HEK293 (cell line): ENCODE results near the gene MSH5.
A peak's percentile ranks its signal among the peaks of the same experiment; 100 is the strongest.

Source experiments
- GLI2 ChIP-seq: fragments of 450-650 bp; formaldehyde crosslinking; IDR thresholded peaks from 2 replicates; pipeline ENCODE4; 2017; ENCODE audit warnings: missing biosample characterization, missing genetic modification characterization, low read depth, borderline replicate concordance
- HOXC10 ChIP-seq: sonication (generic); formaldehyde crosslinking; IDR thresholded peaks from 2 replicates; pipeline ENCODE4 v1.8.1; 2023; ENCODE audit warnings: mild to moderate bottlenecking, missing genetic modification reagents
- KLF10 ChIP-seq: fragments of 450-650 bp; IDR thresholded peaks from 2 replicates; pipeline ENCODE4 v1.5.1; 2018; ENCODE audit warnings: missing biosample characterization, mild to moderate bottlenecking, missing genetic modification characterization
- OSR2 ChIP-seq: fragments of 450-650 bp; formaldehyde crosslinking; IDR thresholded peaks from 2 replicates; pipeline ENCODE4 v1.5.1; 2016; ENCODE audit warnings: missing biosample characterization, missing genetic modification characterization
- PRDM4 ChIP-seq: fragments of 450-650 bp; formaldehyde crosslinking; IDR thresholded peaks from 2 replicates; pipeline ENCODE4 v1.5.1; 2017; ENCODE audit warnings: missing biosample characterization, missing genetic modification characterization
- TRIM28 ChIP-seq: IDR thresholded peaks from 2 replicates; pipeline ENCODE4 v1.6.1; 2011; ENCODE audit warnings: low read length, control low read depth, borderline replicate concordance
- YY2 ChIP-seq: fragments of 450-650 bp; formaldehyde crosslinking; IDR thresholded peaks from 2 replicates; pipeline ENCODE4 v1.5.1; 2016; ENCODE audit warnings: missing biosample characterization, missing genetic modification characterization
- ZBTB10 ChIP-seq: fragments of 450-650 bp; formaldehyde crosslinking; IDR thresholded peaks from 2 replicates; pipeline ENCODE4 v1.5.1; 2016; ENCODE audit warnings: missing biosample characterization, missing genetic modification characterization
- ZIC2 ChIP-seq: fragments of 450-650 bp; formaldehyde crosslinking; IDR thresholded peaks from 2 replicates; pipeline ENCODE4 v1.5.1; 2016; ENCODE audit warnings: missing biosample characterization, missing genetic modification characterization
- ZNF121 ChIP-seq: fragments of 450-650 bp; formaldehyde crosslinking; IDR thresholded peaks from 2 replicates; pipeline ENCODE4 v1.5.1; 2016; ENCODE audit warnings: missing biosample characterization, missing genetic modification characterization
- ZNF133 ChIP-seq: fragments of 450-650 bp; formaldehyde crosslinking; IDR thresholded peaks from 2 replicates; pipeline ENCODE4 v1.5.1; 2016; ENCODE audit warnings: missing biosample characterization, missing genetic modification characterization
- ZNF175 ChIP-seq: fragments of 450-650 bp; formaldehyde crosslinking; IDR thresholded peaks from 2 replicates; pipeline ENCODE4 v1.5.1; 2016; ENCODE audit warnings: missing biosample characterization, missing genetic modification characterization
- ZNF211 ChIP-seq: fragments of 450-650 bp; formaldehyde crosslinking; IDR thresholded peaks from 2 replicates; pipeline ENCODE4 v1.5.1; 2016; ENCODE audit warnings: low read depth, missing biosample characterization, missing genetic modification characterization
- ZNF248 ChIP-seq: fragments of 450-650 bp; formaldehyde crosslinking; IDR thresholded peaks from 2 replicates; pipeline ENCODE4 v1.5.1; 2017; ENCODE audit warnings: missing biosample characterization, missing genetic modification characterization
- ZNF280D ChIP-seq: fragments of 450-650 bp; formaldehyde crosslinking; IDR thresholded peaks from 2 replicates; pipeline ENCODE4 v1.5.1; 2016; ENCODE audit warnings: missing biosample characterization, missing genetic modification characterization
- ZNF335 ChIP-seq: fragments of 450-650 bp; formaldehyde crosslinking; conservative IDR thresholded peaks from 2 replicates; pipeline ENCODE4 v1.5.1; 2016; ENCODE audit warnings: missing biosample characterization, missing genetic modification characterization
- ZNF416 ChIP-seq: fragments of 450-650 bp; formaldehyde crosslinking; IDR thresholded peaks from 2 replicates; pipeline ENCODE4 v1.5.1; 2016; ENCODE audit warnings: missing biosample characterization, missing genetic modification characterization
- ZNF555 ChIP-seq: fragments of 450-650 bp; formaldehyde crosslinking; conservative IDR thresholded peaks from 2 replicates; pipeline ENCODE4 v1.5.1; 2017; ENCODE audit warnings: missing biosample characterization, mild to moderate bottlenecking, missing genetic modification characterization, inconsistent platforms
- ZNF600 ChIP-seq: fragments of 450-650 bp; formaldehyde crosslinking; IDR thresholded peaks from 2 replicates; pipeline ENCODE4 v1.5.1; 2016; ENCODE audit warnings: missing biosample characterization, missing genetic modification characterization
- ZNF629 ChIP-seq: fragments of 450-650 bp; formaldehyde crosslinking; IDR thresholded peaks from 2 replicates; pipeline ENCODE4 v1.5.1; 2017; ENCODE audit warnings: missing biosample characterization, missing genetic modification characterization
- ZSCAN23 ChIP-seq: fragments of 450-650 bp; formaldehyde crosslinking; IDR thresholded peaks from 2 replicates; pipeline ENCODE4 v1.5.1; 2016; ENCODE audit warnings: missing biosample characterization, missing genetic modification characterization

Gene MSH5

GRCh38 chr6:31749301-31750036 is 9.7 kb downstream of the MSH5 start (continued):
- TF ChIP-seq ZNF555 (no peak), ZNF280D (tag by site-specific recombination) (no peak), ZIC2 (tag by site-specific recombination) (no peak), ZNF121 (tag by site-specific recombination) (peak; percentile 53; the same call in 1 of the 2 replicates), HOXC10 (CRISPR knock-in tag) (no peak), ZNF175 (tag by site-specific recombination) (no peak), ZNF629 (tag by site-specific recombination) (0 out of 2 replicates have a peak, but pooled peaks have one; percentile 39), GLI2 (tag by site-specific recombination) (no peak), ZBTB10 (no peak), ZNF133 (tag by site-specific recombination) (no peak), ZNF600 (tag by site-specific recombination) (0 out of 2 replicates have a peak, but pooled peaks have one; percentile 11), KLF10 (tag by site-specific recombination) (no peak), ZNF335 (tag by site-specific recombination) (no peak), TRIM28 (no peak), OSR2 (peak; percentile 52), ZSCAN23 (tag by site-specific recombination) (no peak), ZNF211 (no peak), ZNF416 (tag by site-specific recombination) (no peak), YY2 (tag by site-specific recombination) (no peak), PRDM4 (tag by site-specific recombination) (no peak), ZNF248 (no peak)
